Suprapubic skin (tissue), 4 donors: Measurements from ENCODE around the gene RHBDF1. TPM values are rescaled to one million over a fixed set of nuclear protein-coding genes. Genes with fewer than 3 reads are reported as not detected.

Experiments used
- DNase-seq, 2 donors: peaks; one replicate each; pipeline ENCODE4 v3.0.0-alpha.2; 2019; ENCODE audit warnings: low spot score in 2 of 2
- H3K27ac ChIP-seq: fragments of 200-600 bp; sonication (generic); one replicate; pipeline ENCODE4 v1.5.1; 2019
- H3K27me3 ChIP-seq: fragments of 200-600 bp; sonication (generic); one replicate; pipeline ENCODE4 v1.5.1; 2019
- H3K36me3 ChIP-seq: fragments of 200-600 bp; sonication (generic); one replicate; pipeline ENCODE4 v1.5.1; 2019
- H3K4me1 ChIP-seq: fragments of 200-600 bp; sonication (generic); one replicate; pipeline ENCODE4 v1.5.1; 2019
- H3K4me3 ChIP-seq: fragments of 200-600 bp; sonication (generic); one replicate; pipeline ENCODE4 v1.5.1; 2019; ENCODE audit warnings: mild to moderate bottlenecking
- H3K9me3 ChIP-seq: fragments of 200-600 bp; sonication (generic); one replicate; pipeline ENCODE4 v1.5.1; 2019
- CTCF ChIP-seq, 2 donors: fragments of 200-600 bp in 1 of 2; fragments of 450-650 bp in 1 of 2; sonication (generic) in 1 of 2; IDR thresholded peaks; one replicate each; pipeline ENCODE4 v1.5.1; 2016 to 2019; ENCODE audit warnings: antibody characterized with exemption in 2 of 2, mild to moderate bottlenecking in 1 of 2, moderate library complexity in 1 of 2
- EP300 ChIP-seq: sonication (generic); formaldehyde crosslinking; IDR thresholded peaks from one replicate; pipeline ENCODE4 v1.6.1; 2017; ENCODE audit warnings: antibody characterized with exemption
- POLR2A ChIP-seq, 2 donors: fragments of 450-650 bp; IDR thresholded peaks; one replicate each; pipeline ENCODE4 v1.6.1; 2017; ENCODE audit warnings: antibody characterized with exemption in 2 of 2, mild to moderate bottlenecking in 2 of 2, moderate library complexity in 2 of 2
- POLR2AphosphoS5 ChIP-seq, 3 donors: sonication (generic); formaldehyde crosslinking; IDR thresholded peaks; one replicate each; pipeline ENCODE4 v1.6.1; 2017; ENCODE audit warnings: antibody characterized with exemption in 3 of 3
- WGBS: methylation state at CpG from one replicate; pipeline ENCODE4 v1.1.5; 2018; 5-methylcytosine and 5-hydroxymethylcytosine counted together
- total RNA-seq, 4 donors: library from RNA; depleted of rRNA; stranded (reverse); fragments of >200 nt; gene quantifications; one replicate each; pipeline ENCODE4 v1.1.0, GENCODE V29; 2016

RHBDF1 gene
- total RNA-seq, 4 donors from 2014 or later = 32.1 to 107 (median 41.2) TPM

DNA sequence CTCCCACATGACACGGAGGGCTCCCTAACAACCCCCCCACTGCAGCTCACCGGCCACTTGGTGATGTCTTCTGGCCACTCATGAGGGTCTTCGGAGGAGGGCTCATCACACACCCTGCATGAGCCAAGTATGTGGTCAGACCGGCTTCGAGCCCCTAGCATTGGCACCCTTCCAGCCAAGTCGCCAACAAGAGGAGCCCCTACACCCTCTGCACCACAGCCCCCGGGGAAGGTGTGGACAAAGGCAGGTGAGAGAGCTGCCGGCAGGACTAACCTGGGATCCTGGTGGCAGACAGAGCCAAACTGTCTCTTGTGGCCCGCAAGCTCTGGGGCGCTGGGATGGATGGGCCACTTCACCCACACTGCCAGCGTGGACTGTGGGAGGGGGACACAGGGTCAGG, 12.3 kb downstream of the RHBDF1 start:
- no peaks in the 10 kb centered on the region for H3K9me3 ChIP-seq
- H3K27ac ChIP-seq = no peak overlapping the region
- H3K27me3 ChIP-seq = no peaks in the 10 kb centered on the region
- TF ChIP-seq CTCF (IDR thresholded peaks at IDR 0.05) = no peak
- no peak for TF ChIP-seq EP300
- peak in 1 of 2 donors; percentile 52 for DNase-seq
- no peak overlapping the region for H3K4me3 ChIP-seq
- 62% methylated on average over 6 of the region's 11 CpGs for WGBS
- no peaks in the 10 kb centered on the region for H3K4me1 ChIP-seq
- peaks cover 92% of the 10 kb centered on the region for H3K36me3 ChIP-seq

DNA sequence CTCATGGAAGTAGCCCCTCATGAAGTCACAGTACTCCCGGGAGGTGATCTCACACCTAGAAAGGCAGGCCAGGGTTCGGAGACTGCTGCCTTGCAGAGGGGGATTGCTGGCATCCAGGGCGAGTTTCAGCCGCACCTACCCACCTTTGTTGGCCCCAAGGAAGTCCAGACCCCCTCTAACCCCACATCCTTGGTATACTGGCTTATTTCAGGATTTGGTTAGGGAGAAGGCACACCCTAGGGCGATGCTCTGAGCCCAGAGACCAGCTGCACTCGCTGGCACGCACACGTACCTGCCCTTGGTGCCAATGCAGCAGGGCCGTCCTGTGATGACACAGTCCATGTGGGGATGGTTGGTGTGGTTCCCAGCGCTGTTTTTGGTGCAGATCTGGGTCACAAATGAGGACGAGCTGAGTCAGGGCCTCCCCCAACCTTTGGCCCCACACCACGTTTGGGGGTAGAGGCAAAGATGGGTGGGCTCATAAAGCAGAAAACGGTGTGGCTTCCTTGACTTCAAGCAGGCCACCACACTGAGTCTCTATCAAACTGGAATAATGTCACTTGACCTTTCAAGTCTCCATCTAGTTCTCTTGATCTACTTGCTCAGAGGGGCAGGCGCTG, 12.9 kb downstream of the RHBDF1 start:
- TF ChIP-seq POLR2AphosphoS5 (IDR thresholded peaks at IDR 0.05) (no peak), EP300 (no peak), POLR2A (IDR thresholded peaks at IDR 0.05) (no peak), CTCF (IDR thresholded peaks at IDR 0.05) (no peak)
- H3K27ac ChIP-seq = no peak overlapping the region
- peaks cover 2% of the 10 kb centered on the region for H3K4me1 ChIP-seq
- DNase-seq = no peak
- peaks cover 91% of the 10 kb centered on the region for H3K36me3 ChIP-seq
- H3K9me3 ChIP-seq = no peaks in the 10 kb centered on the region
- H3K27me3 ChIP-seq = no peaks in the 10 kb centered on the region
- 81% methylated on average over 14 of the region's 14 CpGs for WGBS
- no peak overlapping the region for H3K4me3 ChIP-seq

DNA sequence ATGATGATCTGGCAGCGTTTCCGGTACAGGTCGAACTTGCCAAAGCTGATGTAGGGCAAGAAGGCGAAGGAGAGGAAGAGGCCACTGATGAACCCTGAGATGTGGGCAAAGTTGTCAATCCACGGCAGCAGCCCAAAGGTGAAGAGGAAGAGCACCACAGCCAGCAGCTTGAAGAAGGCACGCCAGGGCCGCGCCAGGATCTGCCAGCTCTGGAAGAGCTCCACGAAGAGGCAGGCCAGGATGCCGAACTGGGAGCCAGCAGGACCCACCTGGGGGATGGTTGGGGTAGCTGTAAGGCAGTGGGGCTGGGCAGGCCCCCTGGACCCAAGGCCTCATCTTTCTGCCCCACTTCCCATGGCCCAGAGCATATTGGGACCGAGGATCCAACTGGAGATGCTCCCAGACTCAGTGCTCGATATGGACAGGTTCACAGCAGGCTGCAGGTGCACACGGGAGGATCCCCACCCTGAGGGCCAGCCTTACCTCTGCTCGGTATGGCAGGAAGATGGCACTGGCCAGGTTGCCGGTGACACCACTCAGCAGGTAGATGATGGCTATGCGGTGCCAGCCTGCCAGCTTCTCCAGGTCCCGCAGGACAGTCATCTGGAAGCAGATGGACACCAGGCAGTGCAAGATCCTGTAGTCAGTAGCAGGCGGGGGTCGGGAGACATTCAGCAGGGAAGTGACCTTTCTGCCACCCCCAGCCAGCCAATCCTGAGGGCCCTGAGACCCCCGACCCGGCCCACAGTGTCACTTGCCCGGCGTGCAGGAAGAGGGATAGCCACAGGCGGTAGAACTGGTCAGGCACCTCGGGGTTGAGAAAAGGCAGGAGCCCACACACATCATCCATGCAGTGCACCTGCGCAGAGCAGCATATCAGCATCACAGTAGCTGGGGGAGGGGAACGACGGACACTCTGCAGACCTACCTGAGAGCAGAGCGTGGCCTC, 13.7 kb downstream of the RHBDF1 start:
- Histone ChIP-seq H3K9me3 (no peaks in the 10 kb centered on the region), H3K4me3 (no peak overlapping the region), H3K4me1 (peaks cover 9% of the 10 kb centered on the region), H3K27ac (no peak overlapping the region), H3K36me3 (peaks cover 83% of the 10 kb centered on the region), H3K27me3 (no peaks in the 10 kb centered on the region)
- TF ChIP-seq POLR2AphosphoS5 (IDR thresholded peaks at IDR 0.05) (no peak), EP300 (no peak), POLR2A (IDR thresholded peaks at IDR 0.05) (no peak), CTCF (IDR thresholded peaks at IDR 0.05) (no peak)
- 80% methylated on average over 19 of the region's 29 CpGs for WGBS
- DNase-seq = no peak

DNA sequence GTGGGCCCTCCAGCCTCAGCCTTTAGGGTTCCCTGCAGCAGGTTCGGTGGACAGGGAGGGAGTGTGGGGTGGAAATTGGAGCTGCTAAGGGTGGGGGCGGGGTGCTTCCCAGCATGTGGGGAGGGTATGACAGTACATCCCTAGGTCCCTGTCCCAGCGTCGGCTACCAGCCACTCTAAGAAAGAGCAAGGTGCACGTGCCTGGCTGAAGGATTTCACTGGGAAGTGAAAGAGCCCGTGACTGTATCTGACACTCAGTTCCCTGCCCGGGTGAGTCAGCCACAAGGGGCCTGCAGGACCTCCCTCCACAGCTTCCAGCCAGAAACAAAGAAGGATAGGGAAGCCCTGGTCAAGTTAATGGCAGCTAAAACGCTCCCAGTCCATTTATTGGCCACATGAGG, 14.7 kb downstream of the RHBDF1 start:
- peaks cover 13% of the 10 kb centered on the region for H3K4me1 ChIP-seq
- peaks cover 72% of the 10 kb centered on the region for H3K36me3 ChIP-seq
- no peaks in the 10 kb centered on the region for H3K27me3 ChIP-seq

More for the DNA sequence above, 14.7 kb downstream of the RHBDF1 start:
- Histone ChIP-seq H3K27ac (no peak overlapping the region), H3K9me3 (no peaks in the 10 kb centered on the region), H3K4me3 (no peak overlapping the region)
- no peak for TF ChIP-seq CTCF (IDR thresholded peaks at IDR 0.05)
- TF ChIP-seq POLR2A (IDR thresholded peaks at IDR 0.05) = no peak
- DNase-seq = no peak
- WGBS = 76% methylated on average over 8 of the region's 8 CpGs
